Activated CD4-positive, alpha-beta T cell treated with anti-CD3 and anti-CD28 coated beads, Interleukin-10, Interleukin-2, amounts not matched to agents 100 ng/mL and 50 ng/mL, durations not matched to agents 16 hours and 8 hours (primary cell): ENCODE results near the gene DCTN2.
"Not testable (repeated sequence)": the region's sequence is repeated elsewhere in the genome, so short reads cannot be mapped to it uniquely, and the experiment has no call there.

Experiments used
- DNase-seq: peaks from one replicate; pipeline ENCODE4 v3.0.0-alpha.2; 2020

The DCTN2 gene

GRCh38 chr12:57513677-57514076, 33.3 kb downstream of the DCTN2 start:
- DNase-seq = not testable (repeated sequence)

- no peak for DNase-seq
These were observed 33.7 kb downstream of the DCTN2 start for GRCh38 chr12:57513266-57513665.

- no peak for DNase-seq
These were observed 34.3 kb downstream of the DCTN2 start for GRCh38 chr12:57512665-57513064.

GRCh38 chr12:57511588-57512325, 35.2 kb downstream of the DCTN2 start:
- no peak for DNase-seq

- DNase-seq = no peak
These were observed 35.8 kb downstream of the DCTN2 start for GRCh38 chr12:57511161-57511560.

GRCh38 chr12:57507796-57508195, 39.2 kb downstream of the DCTN2 start:
- DNase-seq = not testable (repeated sequence)

- DNase-seq = not testable (repeated sequence)
These were observed 40.5 kb downstream of the DCTN2 start for GRCh38 chr12:57506541-57506940.

GRCh38 chr12:57502311-57502969, 44.6 kb downstream of the DCTN2 start:
- DNase-seq = not testable (repeated sequence)

GRCh38 chr12:57500213-57500612, 46.8 kb downstream of the DCTN2 start:
- no peak for DNase-seq

GRCh38 chr12:57498571-57498970, 48.4 kb downstream of the DCTN2 start:
- no peak for DNase-seq

- DNase-seq = no peak
These were observed 48.9 kb downstream of the DCTN2 start for GRCh38 chr12:57498132-57498502.

GRCh38 chr12:57497223-57498131, 49.5 kb downstream of the DCTN2 start:
- DNase-seq = no peak

GRCh38 chr12:57496822-57497221, 50.2 kb downstream of the DCTN2 start:
- peak; percentile 49 for DNase-seq

GRCh38 chr12:57495051-57495701, 51.8 kb downstream of the DCTN2 start:
- DNase-seq = not testable (repeated sequence)

GRCh38 chr12:57491393-57492280, 55.4 kb downstream of the DCTN2 start:
- DNase-seq = peak; percentile 32

- no peak for DNase-seq
These were observed 56.9 kb downstream of the DCTN2 start for GRCh38 chr12:57490126-57490525.

- DNase-seq = no peak
These were observed 57.8 kb downstream of the DCTN2 start for GRCh38 chr12:57489157-57489641.

- DNase-seq = no peak
These were observed 58.4 kb downstream of the DCTN2 start for GRCh38 chr12:57488402-57489156.

GRCh38 chr12:57487597-57488401, 59.2 kb downstream of the DCTN2 start, which contains the start of gene MARS1:
TSS of gene MARS1 (plus strand) at chr12:57488068. CDS start at chr12:57488091, 23 bp downstream.
- peak; percentile 97 for DNase-seq

- DNase-seq = no peak
These were observed 59.9 kb downstream of the DCTN2 start for GRCh38 chr12:57487055-57487596.
